PC-3 (cell line): ENCODE results near the gene CEACAM6. TPM values are rescaled to one million over a fixed set of nuclear protein-coding genes. Genes with fewer than 3 reads are reported as not detected.
"Not testable (repeated sequence)": the region's sequence is repeated elsewhere in the genome, so short reads cannot be mapped to it uniquely, and the experiment has no call there.

Experiments
- ATAC-seq: fragments of 200-7000 bp; cut with Tn5 transposase; 2 replicates; pipeline ENCODE4 v1.9.1; 2020; ENCODE audit warnings: mild to moderate bottlenecking, moderate library complexity
- BruUV-seq: library from RNA; stranded (reverse); fragments of 400-500 nt; replicated peaks from 2 replicates; lab custom pipeline; 2021; lab: Mats Ljungman, UMichigan
- CTCF ChIA-PET: fragments of 300-600 bp; sonication (Branson Sonifier 250); formaldehyde crosslinking; loops from one replicate; lab custom pipeline; 2022; ENCODE audit warnings: antibody characterized with exemption; lab: Charles Lee
- POLR2A ChIA-PET: fragments of 300-600 bp; sonication (Branson Sonifier 250); formaldehyde crosslinking; loops from one replicate; lab custom pipeline; 2022; ENCODE audit warnings: antibody characterized with exemption; ENCODE audit not compliant: unreplicated experiment; lab: Charles Lee
- DNase-seq: peaks from one replicate; pipeline ENCODE4 v3.0.0-alpha.2; 2015
- H2AFZ ChIP-seq: fragments of 300-600 bp; sonication (generic); 2 replicates; pipeline ENCODE4 v1.6.0; 2016; ENCODE audit warnings: antibody characterized with exemption, low read length
- H3F3A ChIP-seq: fragments of 300-600 bp; sonication (generic); one replicate; pipeline ENCODE4 v1.6.0; 2017; ENCODE audit warnings: antibody characterized with exemption, low read length, control low read depth, mild to moderate bottlenecking; ENCODE audit not compliant: unreplicated experiment
- H3K27ac ChIP-seq: fragments of 300-600 bp; sonication (generic); 2 replicates; pipeline ENCODE4 v1.5.1; 2016; ENCODE audit warnings: mild to moderate bottlenecking, low read length
- H3K27me3 ChIP-seq: fragments of 300-600 bp; sonication (generic); 2 replicates; pipeline ENCODE4 v1.6.1; 2016; ENCODE audit warnings: low read length, mixed read lengths
- H3K36me3 ChIP-seq: fragments of 300-600 bp; sonication (generic); 2 replicates; pipeline ENCODE4 v1.6.1; 2016; ENCODE audit warnings: low read depth, mixed run types, low read length, mixed read lengths
- H3K4me1 ChIP-seq: fragments of 300-600 bp; sonication (generic); 2 replicates; pipeline ENCODE4 v1.5.1; 2016; ENCODE audit warnings: low read length; ENCODE audit not compliant: insufficient read depth
- H3K4me2 ChIP-seq: fragments of 300-600 bp; sonication (generic); 2 replicates; pipeline ENCODE4 v1.6.0; 2016; ENCODE audit warnings: low read length
- H3K4me3 ChIP-seq: fragments of 300-600 bp; sonication (generic); 2 replicates; pipeline ENCODE4 v1.5.1; 2016; ENCODE audit warnings: mild to moderate bottlenecking, low read length, mixed read lengths
- H3K79me2 ChIP-seq: fragments of 300-600 bp; sonication (generic); 2 replicates; pipeline ENCODE4 v1.6.1; 2017; ENCODE audit warnings: low read length, mixed read lengths
- H3K9ac ChIP-seq: fragments of 300-600 bp; sonication (generic); 2 replicates; pipeline ENCODE4 v1.6.0; 2016; ENCODE audit warnings: mild to moderate bottlenecking, low read length
- H3K9me2 ChIP-seq: fragments of 300-600 bp; sonication (generic); replicated peaks from 2 replicates; pipeline ENCODE4 v1.6.1; 2016; ENCODE audit warnings: mixed run types, low read length, mixed read lengths
- H3K9me3 ChIP-seq: fragments of 300-600 bp; sonication (generic); 2 replicates; pipeline ENCODE4 v1.6.1; 2016; ENCODE audit warnings: low read length, mixed read lengths
- H4K20me1 ChIP-seq: fragments of 300-600 bp; sonication (generic); 2 replicates; pipeline ENCODE4 v1.6.1; 2016; ENCODE audit warnings: low read length, mixed read lengths
- EZH2 ChIP-seq: fragments of 300-600 bp; sonication (generic); IDR thresholded peaks from one replicate; pipeline ENCODE4 v1.6.1; 2017; ENCODE audit warnings: antibody characterized with exemption, mild to moderate bottlenecking, low read length; ENCODE audit not compliant: unreplicated experiment
- EZH2phosphoT487 ChIP-seq: fragments of 300-600 bp; sonication (generic); IDR thresholded peaks from 2 replicates; pipeline ENCODE4 v1.6.1; 2018; ENCODE audit warnings: mild to moderate bottlenecking, antibody characterized with exemption, low read length, borderline replicate concordance
- intact Hi-C: fragments of 100-400 bp; cut with micrococcal nuclease; formaldehyde crosslinking; loops from 2 replicates; pipeline ENCODE4 v1.9.0; 2023
- total RNA-seq: library from RNA; depleted of rRNA; stranded (reverse); fragments of >200 nt; gene quantifications from 2 replicates; pipeline ENCODE4 v1.2.3, GENCODE V29; 2014
- TF ChIP-seq, protein P1 (sequence below): fragments of 300-600 bp; sonication (generic); conservative IDR thresholded peaks from 2 replicates; pipeline ENCODE4 v1.5.1; 2017; ENCODE audit warnings: antibody characterized with exemption, low read depth, mild to moderate bottlenecking, low read length

CEACAM6 gene
- total RNA-seq, 1 experiment from 2014 or later, result 7.1 TPM

DNA sequence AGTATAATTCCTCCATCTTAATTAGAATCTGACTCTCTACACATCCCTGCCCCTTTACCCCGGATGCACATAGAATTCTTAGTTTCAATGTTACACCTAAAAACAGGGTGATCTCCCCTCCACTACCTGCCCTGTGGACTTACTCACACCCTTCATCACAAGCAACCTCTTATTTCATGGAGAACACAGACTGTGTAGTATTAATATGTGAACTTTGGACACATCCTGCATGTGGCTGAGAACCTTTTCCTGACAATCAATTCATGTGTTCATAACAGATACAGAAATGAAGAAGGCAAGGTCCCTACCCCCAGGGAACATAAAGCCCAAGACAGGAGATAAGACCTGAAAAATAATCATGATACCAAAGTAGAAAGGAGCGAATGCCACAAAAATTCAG lies 11.8 kb downstream of the CEACAM6 start:
- H3K27ac ChIP-seq, result no peak overlapping the region
- intact Hi-C loops, result no loop called here
- H3K4me1 ChIP-seq, result peaks cover 8% of the 10 kb centered on the region

DNA sequence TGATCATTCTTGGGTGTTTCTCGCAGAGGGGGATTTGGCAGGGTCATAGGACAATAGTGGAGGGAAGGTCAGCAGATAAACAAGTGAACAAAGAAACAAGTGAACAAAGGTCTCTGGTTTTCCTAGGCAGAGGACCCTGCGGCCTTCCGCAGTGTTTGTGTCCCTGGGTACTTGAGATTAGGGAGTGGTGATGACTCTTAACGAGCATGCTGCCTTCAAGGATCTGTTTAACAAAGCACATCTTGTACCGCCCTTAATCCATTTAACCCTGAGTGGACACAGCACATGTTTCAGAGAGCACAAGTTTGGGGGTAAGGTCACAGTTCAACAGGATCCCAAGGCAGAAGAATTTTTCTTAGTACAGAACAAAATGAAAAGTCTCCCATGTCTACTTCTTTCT lies 12.8 kb downstream of the CEACAM6 start:
- H4K20me1 ChIP-seq, intact Hi-C loops, H2AFZ ChIP-seq, CTCF ChIA-PET, H3K79me2 ChIP-seq, H3K9me2 ChIP-seq, H3K36me3 ChIP-seq, H3K27ac ChIP-seq, H3K4me2 ChIP-seq, H3K9ac ChIP-seq, H3F3A ChIP-seq, DNase-seq, H3K27me3 ChIP-seq, BruUV-seq, POLR2A ChIA-PET, H3K9me3 ChIP-seq, ATAC-seq, H3K4me3 ChIP-seq: not testable (repeated sequence)
- H3K4me1 ChIP-seq, result peaks cover 18% of the 10 kb centered on the region

More for the DNA sequence above, 11.8 kb downstream of the CEACAM6 start:
- H3F3A ChIP-seq, result no peaks in the 10 kb centered on the region
- H3K9me3 ChIP-seq, result no peaks in the 10 kb centered on the region
- H3K9ac ChIP-seq, result no peak overlapping the region
- no peak overlapping the region for H3K4me3 ChIP-seq
- POLR2A ChIA-PET, result no interaction called here
- no peaks in the 10 kb centered on the region for H3K9me2 ChIP-seq
- DNase-seq, result no peak
- no peaks in the 10 kb centered on the region for H4K20me1 ChIP-seq
- no peaks in the 10 kb centered on the region for H3K27me3 ChIP-seq
- H3K4me2 ChIP-seq, result no peak overlapping the region
- no peaks in the 10 kb centered on the region for H3K36me3 ChIP-seq
- BruUV-seq, result no TSS peak
- H2AFZ ChIP-seq, result no peak overlapping the region
- H3K79me2 ChIP-seq, result no peaks in the 10 kb centered on the region
- CTCF ChIA-PET, result no interaction called here
- TF ChIP-seq EZH2, result no peak
- no peak for TF ChIP-seq EZH2phosphoT487
- TF ChIP-seq, protein P1, sequence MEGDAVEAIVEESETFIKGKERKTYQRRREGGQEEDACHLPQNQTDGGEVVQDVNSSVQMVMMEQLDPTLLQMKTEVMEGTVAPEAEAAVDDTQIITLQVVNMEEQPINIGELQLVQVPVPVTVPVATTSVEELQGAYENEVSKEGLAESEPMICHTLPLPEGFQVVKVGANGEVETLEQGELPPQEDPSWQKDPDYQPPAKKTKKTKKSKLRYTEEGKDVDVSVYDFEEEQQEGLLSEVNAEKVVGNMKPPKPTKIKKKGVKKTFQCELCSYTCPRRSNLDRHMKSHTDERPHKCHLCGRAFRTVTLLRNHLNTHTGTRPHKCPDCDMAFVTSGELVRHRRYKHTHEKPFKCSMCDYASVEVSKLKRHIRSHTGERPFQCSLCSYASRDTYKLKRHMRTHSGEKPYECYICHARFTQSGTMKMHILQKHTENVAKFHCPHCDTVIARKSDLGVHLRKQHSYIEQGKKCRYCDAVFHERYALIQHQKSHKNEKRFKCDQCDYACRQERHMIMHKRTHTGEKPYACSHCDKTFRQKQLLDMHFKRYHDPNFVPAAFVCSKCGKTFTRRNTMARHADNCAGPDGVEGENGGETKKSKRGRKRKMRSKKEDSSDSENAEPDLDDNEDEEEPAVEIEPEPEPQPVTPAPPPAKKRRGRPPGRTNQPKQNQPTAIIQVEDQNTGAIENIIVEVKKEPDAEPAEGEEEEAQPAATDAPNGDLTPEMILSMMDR, result no peak
- no peak for ATAC-seq

DNA sequence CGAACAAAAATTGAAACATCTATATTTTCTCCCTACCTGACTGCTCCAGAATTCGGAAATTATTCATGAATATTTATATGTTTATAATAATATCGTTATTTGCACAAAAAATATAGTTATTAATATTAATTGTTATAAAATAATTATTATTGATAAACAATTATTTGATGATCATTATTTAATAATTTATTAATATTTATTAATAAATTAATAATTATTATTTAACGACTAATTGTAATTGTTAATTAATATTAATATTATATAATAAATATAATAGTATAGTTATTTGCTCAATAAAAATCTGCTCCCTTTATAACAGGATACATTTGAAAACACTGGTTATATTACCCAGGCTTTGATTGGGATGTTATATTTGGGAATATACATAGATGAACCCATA lies 14.3 kb downstream of the CEACAM6 start:
- Histone ChIP-seq H3K79me2 (no peaks in the 10 kb centered on the region), H3K4me2 (no peak overlapping the region), H2AFZ (no peak overlapping the region), H3K27ac (no peak overlapping the region), H3K36me3 (no peaks in the 10 kb centered on the region), H3K4me3 (no peak overlapping the region), H3K4me1 (peaks cover 30% of the 10 kb centered on the region), H3K9ac (no peak overlapping the region), H3K9me3 (no peaks in the 10 kb centered on the region), H3K27me3 (no peaks in the 10 kb centered on the region), H3F3A (no peaks in the 10 kb centered on the region), H4K20me1 (no peaks in the 10 kb centered on the region), H3K9me2 (no peaks in the 10 kb centered on the region)
- ATAC-seq, result no peak
- POLR2A ChIA-PET, result no interaction called here
- no peak for DNase-seq
- intact Hi-C loops, result no loop called here
- no peak for TF ChIP-seq EZH2
- TF ChIP-seq, protein P1, result no peak
- TF ChIP-seq EZH2phosphoT487, result no peak
- BruUV-seq, result no TSS peak
- CTCF ChIA-PET, result interaction anchor here (0.7 kb wide), 1 partner anchor 16 kb away, joined by 3 read pairs; no protein-coding TSS in a partner anchor
